CD4-positive, alpha-beta T cell (primary cell): ENCODE data around the gene RSRP1. TPM values are rescaled to one million over a fixed set of nuclear protein-coding genes. Genes with fewer than 3 reads are reported as not detected.

Experiments
- ATAC-seq: fragments of 200-7000 bp; cut with Tn5 transposase; one replicate; pipeline ENCODE4 v1.10.0; 2022; ENCODE audit warnings: mild to moderate bottlenecking; ENCODE audit not compliant: poor library complexity
- CTCF ChIA-PET: fragments of 350-600 bp; sonication (Branson Sonifier 250); formaldehyde crosslinking; loops from one replicate; lab custom pipeline; 2021; ENCODE audit warnings: antibody characterized with exemption, inconsistent platforms; lab: Charles Lee
- POLR2A ChIA-PET: fragments of 350-600 bp; sonication (Branson Sonifier 250); formaldehyde crosslinking; loops from one replicate; lab custom pipeline; 2021; ENCODE audit warnings: antibody characterized with exemption, inconsistent platforms; lab: Charles Lee
- DNase-seq, 14 experiments: peaks; one replicate each; pipeline ENCODE4 v3.0.0-alpha.2; 2013 to 2020; ENCODE audit warnings: mixed read lengths in 2 of 14
- H3K27ac ChIP-seq, 2 donors: one replicate each; pipeline versions ENCODE4 v1.5.1 to v1.7.0; 2013; ENCODE audit warnings: low read length in 2 of 2, low read depth in 1 of 2, mild to moderate bottlenecking in 1 of 2
- H3K27me3 ChIP-seq, 2 experiments: 1 replicate in 1 of 2; 2 replicates in 1 of 2; pipeline versions ENCODE4 v1.6.1 to v1.7.0; 2013; ENCODE audit warnings: low read length in 2 of 2, control low read depth in 1 of 2, mild to moderate bottlenecking in 1 of 2, moderate library complexity in 1 of 2; ENCODE audit not compliant: insufficient read depth in 2 of 2, control insufficient read depth in 1 of 2
- H3K36me3 ChIP-seq: one replicate; pipeline ENCODE4 v1.6.1; 2013; ENCODE audit warnings: low read length, control low read depth; ENCODE audit not compliant: insufficient read depth
- H3K4me1 ChIP-seq: one replicate; pipeline ENCODE4 v1.6.1; 2013; ENCODE audit warnings: low read length, control low read depth; ENCODE audit not compliant: insufficient read depth
- H3K4me3 ChIP-seq: one replicate; pipeline ENCODE4 v1.5.1; 2013; ENCODE audit warnings: mild to moderate bottlenecking, low read length, moderate library complexity
- H3K9me3 ChIP-seq, 2 experiments: 1 replicate in 1 of 2; 2 replicates in 1 of 2; pipeline versions ENCODE4 v1.6.1 to v1.7.0; 2013; ENCODE audit warnings: low read length in 2 of 2, mild to moderate bottlenecking in 2 of 2, control low read depth in 1 of 2, moderate library complexity in 1 of 2; ENCODE audit not compliant: control insufficient read depth in 1 of 2, insufficient read depth in 1 of 2
- H3K27ac Mint-ChIP-seq: one replicate; pipeline ENCODE4 v1.8.0; 2020; ENCODE audit warnings: mixed read lengths
- H3K27me3 Mint-ChIP-seq: one replicate; pipeline ENCODE4 v1.8.0; 2021; ENCODE audit warnings: mixed read lengths
- H3K36me3 Mint-ChIP-seq: one replicate; pipeline ENCODE4 v1.8.0; 2021; ENCODE audit warnings: low read depth, mixed read lengths
- H3K4me1 Mint-ChIP-seq: one replicate; pipeline ENCODE4 v1.8.0; 2021; ENCODE audit warnings: low read depth, mixed read lengths
- H3K4me3 Mint-ChIP-seq: one replicate; pipeline ENCODE4 v1.8.0; 2020; ENCODE audit warnings: mild to moderate bottlenecking, mixed read lengths
- H3K9me3 Mint-ChIP-seq: one replicate; pipeline ENCODE4 v1.8.0; 2020; ENCODE audit warnings: mixed read lengths
- intact Hi-C, 2 experiments: fragments of 100-400 bp; cut with DNase I in 1 of 2; cut with micrococcal nuclease in 1 of 2; formaldehyde crosslinking; loops; one replicate each; pipeline versions ENCODE4 v1.15.1 to v1.9.0; 2023 to 2025; cut with DNase I, micrococcal nuclease
- total RNA-seq, 174 experiments: library from RNA in 2 of 174; stranded (reverse) in 2 of 174; gene quantifications; one replicate each; pipeline ENCODE4 v1.2.3 and lab custom pipeline; 2021 to 2026
- TF ChIP-seq, protein P1 (sequence below): fragments of 200-600 bp; IDR thresholded peaks from one replicate; pipeline ENCODE4 v1.8.0; 2022; ENCODE audit warnings: antibody characterized with exemption, mild to moderate bottlenecking

The RSRP1 gene
- total RNA-seq, 2 experiments from 2014 or later = 395 to 428 TPM

- no peaks in the 10 kb centered on the region for H3K27me3 ChIP-seq
- H3K36me3 Mint-ChIP-seq = no peaks in the 10 kb centered on the region
- no peaks in the 10 kb centered on the region for H3K36me3 ChIP-seq
- H3K27me3 Mint-ChIP-seq = no peaks in the 10 kb centered on the region
- ATAC-seq = no peak
- H3K4me1 Mint-ChIP-seq = no peaks in the 10 kb centered on the region
- CTCF ChIA-PET = no interaction called here
- no peak overlapping the region for H3K4me3 ChIP-seq
- H3K27ac ChIP-seq = no peak overlapping the region
- H3K4me3 Mint-ChIP-seq = no peak overlapping the region
- H3K9me3 ChIP-seq = no peaks in the 10 kb centered on the region
- H3K4me1 ChIP-seq = peaks cover 3% of the 10 kb centered on the region
- TF ChIP-seq, protein P1, sequence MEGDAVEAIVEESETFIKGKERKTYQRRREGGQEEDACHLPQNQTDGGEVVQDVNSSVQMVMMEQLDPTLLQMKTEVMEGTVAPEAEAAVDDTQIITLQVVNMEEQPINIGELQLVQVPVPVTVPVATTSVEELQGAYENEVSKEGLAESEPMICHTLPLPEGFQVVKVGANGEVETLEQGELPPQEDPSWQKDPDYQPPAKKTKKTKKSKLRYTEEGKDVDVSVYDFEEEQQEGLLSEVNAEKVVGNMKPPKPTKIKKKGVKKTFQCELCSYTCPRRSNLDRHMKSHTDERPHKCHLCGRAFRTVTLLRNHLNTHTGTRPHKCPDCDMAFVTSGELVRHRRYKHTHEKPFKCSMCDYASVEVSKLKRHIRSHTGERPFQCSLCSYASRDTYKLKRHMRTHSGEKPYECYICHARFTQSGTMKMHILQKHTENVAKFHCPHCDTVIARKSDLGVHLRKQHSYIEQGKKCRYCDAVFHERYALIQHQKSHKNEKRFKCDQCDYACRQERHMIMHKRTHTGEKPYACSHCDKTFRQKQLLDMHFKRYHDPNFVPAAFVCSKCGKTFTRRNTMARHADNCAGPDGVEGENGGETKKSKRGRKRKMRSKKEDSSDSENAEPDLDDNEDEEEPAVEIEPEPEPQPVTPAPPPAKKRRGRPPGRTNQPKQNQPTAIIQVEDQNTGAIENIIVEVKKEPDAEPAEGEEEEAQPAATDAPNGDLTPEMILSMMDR = no peak
- DNase-seq = no peak
- POLR2A ChIA-PET = no interaction called here
- no peaks in the 10 kb centered on the region for H3K9me3 Mint-ChIP-seq
- intact Hi-C loops = loop anchor here (5.0 to 10.0 kb wide), 2 partner anchors 274 to 511 kb away; partner anchors contain the start of gene RUNX3 (in 1 of the 2)
- no peak overlapping the region for H3K27ac Mint-ChIP-seq
Observed at GRCh38 chr1:25206201-25206600, 41.1 kb downstream of the RSRP1 start.

DNA sequence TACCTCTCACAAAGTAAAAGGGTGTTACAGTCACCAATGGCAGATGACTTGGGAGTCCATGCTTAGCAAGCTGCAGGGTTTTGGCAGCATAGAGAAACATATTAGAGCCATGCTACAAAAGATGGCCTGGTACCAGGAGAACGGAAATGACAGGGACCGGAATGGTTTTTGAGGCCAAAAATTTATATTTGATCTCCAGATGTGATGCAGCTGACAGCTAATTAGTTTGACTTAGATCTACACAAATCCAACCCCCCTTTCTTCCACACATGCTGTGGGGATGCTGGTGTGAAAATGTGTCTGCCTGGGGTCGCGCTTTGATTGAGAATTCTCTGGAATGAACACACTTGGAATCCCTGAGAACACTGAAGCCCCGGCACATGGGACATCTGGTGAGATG lies 41.5 kb downstream of the RSRP1 start:
- TF ChIP-seq, protein P1 = no peak
- H3K9me3 Mint-ChIP-seq = no peaks in the 10 kb centered on the region
- no peaks in the 10 kb centered on the region for H3K4me1 Mint-ChIP-seq
- Histone ChIP-seq H3K27me3 (no peaks in the 10 kb centered on the region), H3K36me3 (no peaks in the 10 kb centered on the region), H3K4me1 (peaks cover 3% of the 10 kb centered on the region), H3K27ac (no peak overlapping the region), H3K9me3 (no peaks in the 10 kb centered on the region), H3K4me3 (no peak overlapping the region)
- no peak overlapping the region for H3K4me3 Mint-ChIP-seq
- no peak overlapping the region for H3K27ac Mint-ChIP-seq
- H3K27me3 Mint-ChIP-seq = no peaks in the 10 kb centered on the region
- ATAC-seq (no peak), DNase-seq (no peak)
- ChIA-PET CTCF (no interaction called here), POLR2A (no interaction called here)
- intact Hi-C loops = loop anchor here (1.0 to 10.0 kb wide), 4 partner anchors 273 to 511 kb away; partner anchors contain the start of gene RUNX3 (in 1 of the 2)
- H3K36me3 Mint-ChIP-seq = no peaks in the 10 kb centered on the region

DNA sequence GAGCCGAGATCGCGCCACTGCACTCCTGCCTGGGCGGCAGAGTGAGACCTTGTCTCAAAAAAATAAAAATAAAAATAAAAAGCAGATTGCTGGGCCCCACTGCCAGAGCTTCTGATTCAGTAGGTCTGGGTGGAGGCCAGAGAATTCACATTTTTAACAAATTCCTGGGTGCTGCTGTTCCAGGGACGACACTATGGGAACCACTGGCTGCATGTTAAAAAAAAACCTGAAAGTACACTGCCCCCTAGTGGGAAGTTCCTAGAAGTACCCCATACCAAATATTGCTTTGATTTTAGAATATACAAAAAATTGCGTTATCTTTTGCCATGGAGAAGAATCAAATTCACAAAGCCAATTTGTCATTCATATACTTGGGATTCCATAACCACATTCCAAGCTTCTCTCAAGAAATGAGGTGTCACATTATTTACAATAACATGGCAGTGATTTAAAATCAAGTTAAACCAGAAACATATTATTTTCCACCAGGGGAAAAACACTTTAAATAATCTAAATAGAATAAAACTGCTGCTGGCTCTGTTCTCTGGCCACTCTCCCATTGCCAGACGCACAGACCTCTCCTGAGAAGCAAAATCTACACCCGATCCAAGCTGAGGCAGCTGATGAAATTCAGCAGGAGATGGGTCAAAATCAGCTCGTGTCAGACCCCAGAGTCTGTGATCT lies 42.3 kb downstream of the RSRP1 start:
- POLR2A ChIA-PET = no interaction called here
- no peaks in the 10 kb centered on the region for H3K4me1 Mint-ChIP-seq
- ATAC-seq = peak; percentile 74
- Histone ChIP-seq H3K4me1 (peaks cover 3% of the 10 kb centered on the region), H3K27ac (no peak overlapping the region), H3K36me3 (no peaks in the 10 kb centered on the region), H3K27me3 (no peaks in the 10 kb centered on the region), H3K4me3 (no peak overlapping the region), H3K9me3 (no peaks in the 10 kb centered on the region)
- intact Hi-C loops = loop anchor here (1.0 to 10.0 kb wide), 4 partner anchors 273 to 510 kb away; partner anchors contain the start of gene RUNX3 (in 2 of the 2)
- peak in 6 of 14 experiments; percentile 6 to 73 (median 34) for DNase-seq
- no peaks in the 10 kb centered on the region for H3K36me3 Mint-ChIP-seq
- no peaks in the 10 kb centered on the region for H3K9me3 Mint-ChIP-seq
- H3K27me3 Mint-ChIP-seq = no peaks in the 10 kb centered on the region
- CTCF ChIA-PET = interaction anchor here (0.9 to 1.3 kb wide), 2 partner anchors 14 to 28 kb away, joined by 3 read pairs; partner anchors contain the start of gene SYF2
- TF ChIP-seq, protein P1 = peak; percentile 88
- no peak overlapping the region for H3K27ac Mint-ChIP-seq
- H3K4me3 Mint-ChIP-seq = no peak overlapping the region
